ENCODE data around the gene DUSP28.

The DUSP28 gene

GRCh38 chr2:240586919-240587800, 27.0 kb downstream of the DUSP28 start:
- no peak for DNase-seq (ENCODE audit: low read depth)

- DNase-seq (ENCODE audit: low read depth), result no peak
These were observed 28.0 kb downstream of the DUSP28 start for GRCh38 chr2:240588006-240588655.

GRCh38 chr2:240588669-240589068, 28.5 kb downstream of the DUSP28 start:
- DNase-seq (ENCODE audit: low read depth), result no peak

GRCh38 chr2:240589375-240589774, 29.2 kb downstream of the DUSP28 start:
- no peak for DNase-seq (ENCODE audit: low read depth)

- no peak for DNase-seq (ENCODE audit: low read depth)
These were observed 29.8 kb downstream of the DUSP28 start for GRCh38 chr2:240589850-240590525.

- DNase-seq (ENCODE audit: low read depth), result no peak
These were observed 30.5 kb downstream of the DUSP28 start for GRCh38 chr2:240590681-240591111.

- DNase-seq (ENCODE audit: low read depth), result no peak
These were observed 31.1 kb downstream of the DUSP28 start for GRCh38 chr2:240591226-240591625.

- DNase-seq (ENCODE audit: low read depth), result no peak
These were observed 31.6 kb downstream of the DUSP28 start for GRCh38 chr2:240591784-240592183.

GRCh38 chr2:240593026-240593702, 33.0 kb downstream of the DUSP28 start:
- no peak for DNase-seq (ENCODE audit: low read depth)

GRCh38 chr2:240593703-240594451, 33.7 kb downstream of the DUSP28 start:
- no peak for DNase-seq (ENCODE audit: low read depth)

GRCh38 chr2:240594511-240595380, 34.6 kb downstream of the DUSP28 start:
- DNase-seq (ENCODE audit: low read depth), result no peak

- DNase-seq (ENCODE audit: low read depth), result no peak
These were observed 35.4 kb downstream of the DUSP28 start for GRCh38 chr2:240595381-240596079.

GRCh38 chr2:240596080-240596460, 35.9 kb downstream of the DUSP28 start:
- no peak for DNase-seq (ENCODE audit: low read depth)

- no peak for DNase-seq (ENCODE audit: low read depth)
These were observed 36.4 kb downstream of the DUSP28 start for GRCh38 chr2:240596491-240596931.

- no peak for DNase-seq (ENCODE audit: low read depth)
These were observed 36.9 kb downstream of the DUSP28 start for GRCh38 chr2:240597054-240597418.

GRCh38 chr2:240597419-240598181, 37.4 kb downstream of the DUSP28 start:
- DNase-seq (ENCODE audit: low read depth), result no peak

GRCh38 chr2:240598311-240598911, 38.3 kb downstream of the DUSP28 start:
- DNase-seq (ENCODE audit: low read depth), result no peak

- DNase-seq (ENCODE audit: low read depth), result no peak
These were observed 39.0 kb downstream of the DUSP28 start for GRCh38 chr2:240599141-240599583.

Measured in HS-5 (cell line).